GM18520 (cell line): ENCODE data around the gene NRROS.
"Not testable (repeated sequence)": the region's sequence is repeated elsewhere in the genome, so short reads cannot be mapped to it uniquely, and the experiment has no call there.

Experiments used
- ATAC-seq: cut with Tn5 transposase; IDR thresholded peaks from one replicate; pipeline ENCODE4 v1.9.1; 2021; ENCODE audit not compliant: unreplicated experiment

The NRROS gene

DNA sequence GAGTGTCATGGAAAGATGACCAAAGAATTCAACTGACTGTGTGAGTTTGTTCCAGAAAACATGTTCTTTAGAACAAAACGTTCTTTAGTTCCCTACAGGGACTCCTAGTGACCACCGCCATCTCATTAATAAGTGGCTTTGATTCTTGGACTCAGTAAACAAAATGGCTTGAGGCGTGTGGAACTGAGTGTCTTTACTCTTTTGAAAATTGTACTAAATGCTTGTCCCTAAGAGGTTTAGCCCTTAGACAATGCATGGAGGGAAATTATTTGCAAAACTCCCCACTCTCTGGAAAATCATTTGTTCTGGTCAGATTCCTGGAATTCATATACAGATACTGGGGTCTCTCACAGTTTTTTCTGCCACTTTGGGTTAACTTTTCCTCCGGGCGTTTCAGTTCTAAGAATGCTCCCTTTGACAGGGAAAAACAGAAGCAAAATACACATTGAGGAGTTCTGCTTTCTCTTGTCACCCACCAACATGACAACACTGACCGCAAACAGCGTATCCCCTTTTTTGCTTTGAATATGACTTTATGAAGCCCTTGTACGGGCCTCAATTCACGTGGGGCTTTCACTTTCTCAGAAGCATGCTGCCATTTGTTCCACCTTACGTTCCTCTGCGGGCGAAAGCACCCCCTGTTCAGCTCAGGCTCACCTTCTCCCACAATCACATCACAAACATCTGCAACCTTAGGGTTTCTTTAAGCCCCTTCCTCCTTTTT lies 15.3 kb upstream of the NRROS start:
- no peak for ATAC-seq

DNA sequence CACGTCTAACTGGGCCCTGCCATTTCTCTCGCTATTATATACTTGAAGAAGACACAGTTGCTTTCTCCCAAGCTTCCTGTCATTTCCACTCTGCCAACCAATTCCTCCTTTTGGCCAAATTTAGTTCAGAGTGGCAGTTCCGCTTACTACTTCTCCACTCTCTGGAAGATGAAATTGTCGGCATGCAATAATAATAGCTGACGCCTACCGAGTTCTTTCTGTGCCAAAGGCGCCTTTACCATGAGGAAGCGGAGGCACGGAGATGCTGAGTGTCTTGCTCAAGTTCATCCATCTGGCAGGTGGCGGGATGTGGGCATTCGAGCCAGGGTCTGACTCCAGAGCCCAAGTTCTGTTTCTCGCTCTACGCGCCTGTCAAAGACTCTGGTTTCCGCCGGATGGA lies 14.6 kb upstream of the NRROS start:
- ATAC-seq, result no peak

DNA sequence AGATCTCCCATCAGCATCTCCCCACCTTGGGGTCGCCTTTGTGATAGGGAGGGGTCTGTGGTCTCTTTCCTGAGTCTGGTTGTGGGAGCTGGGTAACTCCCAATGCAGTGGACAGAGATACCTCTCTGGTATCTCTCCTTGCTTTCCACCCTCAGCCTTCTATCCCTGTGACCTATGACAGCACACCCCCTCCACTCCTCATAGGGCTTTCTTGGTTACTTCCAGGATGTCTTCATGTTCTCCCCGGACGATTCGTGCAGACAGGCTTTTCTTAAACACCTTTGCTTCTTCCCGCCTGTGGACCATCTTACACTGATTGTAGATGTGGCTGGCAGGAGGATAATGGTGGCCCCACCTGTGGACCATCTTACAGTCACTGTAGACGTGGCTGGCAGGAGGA lies 14.2 kb upstream of the NRROS start:
- no peak for ATAC-seq

DNA sequence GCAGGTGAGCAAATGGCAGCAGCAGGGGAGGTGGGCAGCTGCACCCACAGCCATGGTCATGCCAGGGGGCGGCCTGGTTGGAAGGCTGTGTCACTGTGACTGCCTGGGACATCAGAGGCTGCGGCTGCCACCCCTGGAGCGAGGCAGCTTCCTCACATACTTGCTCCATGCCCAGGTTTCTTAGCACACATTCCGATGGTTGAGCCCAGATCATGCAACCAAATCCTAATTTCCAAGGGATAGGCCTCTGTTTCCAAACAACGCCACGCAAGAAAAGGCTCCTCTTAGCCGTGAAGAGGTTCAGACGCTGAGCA lies 11.6 kb upstream of the NRROS start:
- no peak for ATAC-seq

DNA sequence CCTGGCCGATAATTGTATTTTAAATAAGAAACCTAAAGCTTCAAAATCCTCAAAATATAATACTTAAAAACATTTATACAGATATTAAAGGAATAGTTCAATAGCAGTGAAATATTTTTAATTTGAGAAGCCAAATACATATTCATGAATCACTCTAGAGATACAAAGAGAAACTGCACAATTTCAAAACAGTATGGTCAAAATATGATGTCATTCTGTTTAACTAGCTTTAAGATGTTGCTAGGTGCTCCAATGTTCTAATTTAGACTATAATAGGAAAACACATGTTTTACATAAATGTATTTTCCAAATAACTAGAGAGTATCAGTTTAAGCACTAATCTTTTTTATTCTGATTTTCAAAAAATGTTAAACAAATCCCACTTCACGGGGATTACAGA lies 10.3 kb upstream of the NRROS start:
- ATAC-seq, result no peak

DNA sequence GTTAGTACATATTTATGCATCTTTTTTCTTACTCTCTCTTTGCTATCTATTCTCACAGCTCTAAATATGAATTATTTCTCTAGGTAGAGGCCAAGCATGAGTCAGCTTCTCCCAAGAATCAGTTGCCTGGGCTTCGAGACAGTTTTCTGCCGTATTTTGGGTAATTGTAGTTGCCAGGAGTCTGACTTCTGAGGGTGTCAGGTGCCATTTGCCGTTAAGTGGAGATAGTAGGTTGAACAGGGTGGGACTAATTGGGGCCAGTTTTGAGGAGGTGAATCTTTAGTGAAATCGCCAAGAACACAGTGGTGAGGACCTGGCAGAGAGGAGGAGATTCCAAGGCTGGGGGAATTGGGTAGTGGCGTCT lies 7.8 kb upstream of the NRROS start:
- no peak for ATAC-seq

DNA sequence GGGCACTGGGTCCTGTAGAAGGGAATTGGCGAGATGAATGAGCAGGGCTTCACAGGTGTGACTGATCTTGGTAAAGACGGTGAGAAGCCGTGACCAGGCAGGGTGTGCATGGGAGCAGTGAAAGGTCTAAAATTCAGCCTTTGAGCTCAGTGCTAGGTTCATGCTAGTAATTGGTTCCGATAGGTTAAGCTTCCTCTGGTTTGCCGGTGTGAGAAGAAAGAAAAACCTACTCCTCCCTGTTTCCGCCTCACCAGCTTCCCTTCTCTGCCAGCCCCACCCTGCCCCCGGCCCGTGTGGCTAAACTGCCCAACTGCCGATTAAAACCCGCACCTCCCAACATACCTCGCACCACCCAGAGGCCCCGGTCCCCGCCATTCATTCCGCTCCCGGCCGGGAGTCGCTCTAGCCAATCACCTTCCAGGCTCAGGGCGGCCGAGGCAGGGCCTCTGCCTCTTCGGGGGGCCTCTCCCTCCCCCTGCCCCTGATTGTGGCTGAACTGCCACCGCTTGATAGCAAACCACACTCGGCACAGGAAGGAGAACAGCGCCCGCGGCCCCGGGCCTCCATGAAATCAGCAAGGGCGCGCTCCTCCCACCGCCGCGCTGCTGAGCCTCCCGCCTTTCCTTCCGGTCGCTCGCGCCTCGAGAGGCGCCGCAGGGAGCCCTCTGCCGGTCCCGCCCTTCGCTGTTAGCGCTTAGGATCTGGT lies 7.3 kb upstream of the NRROS start:
- peak; percentile 73 for ATAC-seq

DNA sequence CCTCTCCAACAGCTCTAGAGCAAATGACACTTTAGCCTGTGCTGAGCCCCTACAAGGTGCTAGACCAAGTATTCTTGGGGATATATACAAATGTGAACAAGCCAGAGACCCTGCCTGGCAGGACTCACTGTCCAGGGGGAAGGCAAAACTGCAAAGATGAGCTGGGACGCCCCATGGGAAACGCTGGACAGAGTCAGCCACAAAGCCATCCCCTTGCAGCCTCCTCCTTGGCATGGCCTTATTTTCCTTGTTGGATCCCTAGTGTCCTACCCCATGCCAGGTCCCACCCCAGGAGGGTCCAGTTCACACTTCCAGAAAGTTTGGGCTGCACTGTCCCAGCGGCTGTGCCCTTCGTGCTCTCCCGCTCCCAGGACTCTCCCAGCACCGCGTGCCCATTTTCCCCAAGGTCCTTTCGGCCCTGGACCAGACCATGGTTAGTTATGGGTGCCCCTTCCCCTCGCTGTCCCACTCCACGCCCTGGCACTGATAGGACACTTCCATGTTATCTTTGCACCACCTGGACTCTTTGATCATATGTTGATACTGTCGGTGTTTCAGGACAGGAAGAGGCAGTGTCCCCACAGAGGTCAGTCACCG lies 5.8 kb upstream of the NRROS start:
- ATAC-seq, result no peak

DNA sequence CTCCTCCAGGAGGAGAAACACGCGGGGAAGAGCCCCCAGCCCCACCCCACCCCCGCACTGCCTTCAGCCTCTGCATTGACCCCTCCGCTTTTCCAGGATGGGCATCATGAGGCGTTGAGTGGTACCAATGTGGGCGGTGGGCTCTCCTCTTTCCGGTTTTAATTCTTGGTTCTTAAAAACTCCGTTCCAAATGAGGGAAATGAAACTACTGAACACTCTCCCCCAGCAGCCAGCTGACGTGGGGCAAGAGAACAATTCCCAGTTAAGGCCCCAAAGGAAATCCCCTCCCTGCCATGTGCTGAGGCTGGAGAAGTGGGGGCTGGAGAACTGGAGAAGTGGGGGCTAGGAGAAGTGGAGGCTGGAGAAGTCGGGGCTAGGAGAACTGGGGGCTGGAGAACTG lies 5.3 kb upstream of the NRROS start:
- ATAC-seq, result no peak

DNA sequence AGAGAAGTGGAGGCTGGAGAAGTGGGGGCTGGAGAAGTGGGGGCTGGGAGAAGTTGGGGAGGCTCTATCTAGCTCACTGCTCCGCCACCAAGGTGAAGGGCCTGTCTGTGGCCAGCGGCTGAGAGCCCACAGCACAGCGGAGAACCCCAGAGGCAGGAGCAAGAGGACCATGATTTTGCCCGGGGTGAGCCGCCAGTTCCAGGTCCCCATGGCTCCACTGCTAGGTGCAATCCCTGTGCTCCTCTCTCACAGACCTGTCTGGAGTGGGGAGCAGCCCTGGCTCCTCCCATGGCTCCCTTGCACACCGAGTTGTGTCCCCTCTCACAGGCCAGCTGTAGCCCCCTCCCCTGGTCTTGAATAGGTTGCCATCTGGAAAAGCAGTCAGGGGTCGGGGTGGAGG lies 4.7 kb upstream of the NRROS start:
- ATAC-seq, result no peak

DNA sequence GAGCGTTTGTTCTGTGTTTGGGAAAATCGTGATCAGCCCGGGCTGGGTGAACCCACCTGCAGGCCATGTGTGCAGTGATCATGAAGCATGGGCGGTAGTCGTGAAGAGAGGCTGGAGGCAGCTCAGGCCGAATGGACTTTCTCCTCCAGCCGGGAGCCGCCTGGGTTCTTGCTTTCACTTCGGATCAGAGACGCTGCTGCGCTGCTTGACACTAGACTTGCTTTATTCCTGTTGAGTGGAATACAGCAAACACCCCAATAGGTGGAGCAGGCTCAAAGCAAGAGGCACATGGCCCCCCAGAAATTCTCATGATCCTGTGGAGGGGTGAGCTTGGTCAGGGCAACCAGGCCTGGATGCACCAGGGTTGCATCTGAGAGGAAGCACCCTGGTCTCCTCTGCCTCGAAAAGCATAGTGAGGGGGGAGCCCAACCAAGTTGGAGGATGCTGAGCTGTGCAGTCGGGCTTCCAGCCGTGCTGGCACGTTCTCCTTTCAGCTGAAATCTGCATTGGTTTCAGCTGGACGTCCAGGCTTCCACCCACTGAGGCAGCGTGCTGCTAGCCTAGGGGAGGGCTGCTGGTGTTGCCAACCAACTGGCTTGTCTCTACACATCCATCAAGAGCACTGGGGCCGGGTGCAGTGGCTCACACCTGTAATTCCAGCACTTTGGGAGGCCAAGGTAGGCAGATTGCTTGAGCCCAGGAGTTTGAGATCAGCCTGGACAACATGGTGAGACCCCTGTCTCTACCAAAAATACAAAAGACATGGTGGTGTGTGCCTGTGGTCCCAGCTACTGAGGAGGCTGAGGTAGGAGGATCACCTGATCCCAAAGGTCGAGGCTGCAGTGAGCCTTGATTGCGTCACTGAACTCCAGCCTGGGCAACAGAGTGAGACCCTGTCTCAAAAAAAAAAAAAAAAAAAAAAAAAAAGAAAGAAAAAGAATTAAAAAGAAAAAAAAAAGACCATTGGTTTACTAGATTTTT lies 2.8 kb upstream of the NRROS start:
- no peak for ATAC-seq

DNA sequence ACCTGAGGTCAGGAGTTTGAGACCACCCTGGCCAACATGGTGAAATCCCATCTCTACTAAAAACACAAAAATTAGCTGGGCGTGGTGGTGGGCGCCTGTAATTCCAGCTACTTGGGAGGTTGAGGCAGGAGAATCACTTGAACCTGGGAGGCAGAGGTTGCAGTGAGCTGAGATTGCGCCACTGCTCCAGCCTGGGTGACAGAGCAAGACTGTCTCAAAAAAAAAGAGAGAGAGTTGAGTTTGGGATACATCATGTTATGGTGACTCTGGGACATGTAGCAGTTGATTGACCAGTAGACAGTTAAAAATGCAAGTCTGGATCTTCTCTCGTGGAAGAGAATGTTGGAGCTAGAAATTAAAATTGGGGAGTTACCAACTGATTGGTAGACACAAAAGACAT lies 1.6 kb upstream of the NRROS start:
- ATAC-seq, result not testable (repeated sequence)

DNA sequence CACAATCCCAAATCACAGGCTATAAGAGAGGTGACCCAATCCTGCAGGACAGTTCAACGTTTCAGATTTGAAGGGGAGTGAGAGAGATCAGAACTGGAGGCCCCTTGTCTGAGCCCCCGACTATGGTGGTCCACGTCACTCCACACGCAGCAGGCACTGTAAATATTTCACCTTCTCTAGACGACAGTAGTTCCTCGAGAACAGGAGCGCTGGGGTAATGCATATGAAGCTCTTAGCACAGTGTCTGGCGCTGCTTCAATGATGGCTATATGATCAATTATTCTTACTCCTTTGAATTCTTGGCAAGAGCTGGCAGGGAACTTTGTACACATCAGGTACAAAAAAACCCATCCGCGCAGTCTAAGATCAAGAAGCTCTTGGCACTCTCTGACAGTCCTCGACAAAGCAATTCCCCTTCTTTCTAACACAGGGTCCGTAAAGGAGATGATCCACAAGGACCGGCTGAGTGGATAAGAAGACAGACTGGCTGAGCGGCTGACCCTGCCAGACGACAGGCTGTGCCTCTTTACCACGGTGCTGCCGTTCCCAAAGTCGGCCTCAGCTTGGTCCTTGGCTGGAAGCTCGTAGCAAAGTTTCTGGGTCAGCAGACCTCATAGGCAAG lies 522 bp upstream of the NRROS start:
- ATAC-seq, result no peak

DNA sequence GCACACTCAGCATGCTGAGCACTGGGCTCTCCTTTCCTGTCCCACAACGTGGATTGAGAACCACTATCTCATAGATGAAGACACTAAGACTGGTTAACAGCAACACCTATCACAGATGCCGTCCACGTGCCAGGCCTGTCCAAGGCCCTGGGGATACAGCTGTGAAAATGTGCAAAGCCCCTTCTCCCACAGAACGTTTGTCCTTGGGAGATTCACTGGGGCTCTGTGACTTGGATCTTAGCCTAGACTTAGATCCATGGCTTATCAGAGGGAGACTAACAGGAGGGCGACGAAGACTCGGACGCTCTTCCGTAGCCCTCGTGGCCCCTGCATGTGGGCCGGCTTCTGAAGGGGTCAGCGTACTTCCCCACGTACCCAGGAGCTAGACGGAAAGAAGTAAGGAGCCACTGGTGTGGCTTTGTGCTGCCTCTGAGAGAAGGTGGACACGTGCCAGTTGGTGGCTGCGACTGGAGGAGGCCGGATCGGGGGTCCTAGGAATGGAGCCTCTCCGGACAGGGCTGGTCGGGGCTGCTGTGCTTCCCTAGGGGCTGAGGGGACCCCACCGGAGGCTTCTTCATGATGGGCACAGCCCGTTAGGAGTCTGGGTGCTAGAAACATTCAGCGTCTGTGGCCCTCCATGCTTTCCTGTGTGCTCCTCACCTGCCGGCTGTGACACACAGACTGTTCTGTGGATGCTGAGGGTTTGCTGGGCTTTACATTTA lies 964 bp downstream of the NRROS start:
- no peak for ATAC-seq

DNA sequence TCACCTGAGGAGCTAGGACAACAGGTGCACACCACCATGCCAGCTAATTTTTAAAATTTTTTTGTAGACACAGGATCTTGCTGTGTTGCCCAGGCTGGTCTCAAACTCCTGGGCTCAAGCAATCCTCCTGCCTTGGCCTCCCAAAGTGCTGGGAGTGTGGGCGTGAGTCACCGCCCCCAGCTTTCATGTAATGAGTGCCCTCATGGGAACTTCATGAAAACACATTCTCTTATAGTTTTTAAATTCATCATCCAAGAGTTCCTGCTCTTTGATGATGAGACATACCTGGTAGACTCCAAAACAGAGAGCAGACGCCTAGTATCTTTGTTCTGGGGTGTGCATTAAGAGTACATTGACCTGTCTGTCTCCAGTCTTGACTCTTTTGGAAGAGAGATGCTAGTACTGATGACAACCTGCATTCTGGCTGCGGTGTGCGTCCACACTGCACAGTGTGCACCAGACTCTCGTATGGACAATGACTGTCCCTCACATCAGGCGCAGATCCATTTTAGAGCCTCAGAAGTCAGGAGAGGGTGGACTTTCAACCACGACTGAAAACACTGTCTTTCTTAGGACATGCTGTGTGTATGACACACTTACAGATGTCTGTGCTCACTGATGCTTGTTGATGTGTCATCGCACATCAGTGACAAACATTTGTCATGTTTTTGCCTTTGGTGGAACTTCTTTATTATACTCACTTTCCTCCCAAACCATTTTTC lies 2.0 kb downstream of the NRROS start:
- no peak for ATAC-seq

DNA sequence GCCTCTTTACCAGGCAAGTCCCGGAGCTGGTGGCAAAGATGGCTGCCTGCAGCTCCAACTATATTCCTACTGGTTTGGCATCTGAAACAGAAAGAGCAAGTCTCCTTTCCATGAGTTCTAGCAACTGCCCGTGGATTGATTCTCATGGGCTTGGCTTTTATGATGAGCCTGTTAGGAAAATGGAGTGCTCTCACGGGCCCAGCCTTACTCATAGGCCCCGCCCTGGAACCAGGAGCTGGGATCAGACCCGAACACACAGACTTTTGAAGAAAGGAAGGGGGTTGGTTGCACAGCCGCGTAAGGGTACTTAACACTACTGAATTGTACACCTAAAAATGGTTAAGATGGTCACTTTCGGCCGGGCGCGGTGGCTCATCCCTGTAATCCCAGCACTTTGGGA lies 2.9 kb downstream of the NRROS start:
- no peak for ATAC-seq

DNA sequence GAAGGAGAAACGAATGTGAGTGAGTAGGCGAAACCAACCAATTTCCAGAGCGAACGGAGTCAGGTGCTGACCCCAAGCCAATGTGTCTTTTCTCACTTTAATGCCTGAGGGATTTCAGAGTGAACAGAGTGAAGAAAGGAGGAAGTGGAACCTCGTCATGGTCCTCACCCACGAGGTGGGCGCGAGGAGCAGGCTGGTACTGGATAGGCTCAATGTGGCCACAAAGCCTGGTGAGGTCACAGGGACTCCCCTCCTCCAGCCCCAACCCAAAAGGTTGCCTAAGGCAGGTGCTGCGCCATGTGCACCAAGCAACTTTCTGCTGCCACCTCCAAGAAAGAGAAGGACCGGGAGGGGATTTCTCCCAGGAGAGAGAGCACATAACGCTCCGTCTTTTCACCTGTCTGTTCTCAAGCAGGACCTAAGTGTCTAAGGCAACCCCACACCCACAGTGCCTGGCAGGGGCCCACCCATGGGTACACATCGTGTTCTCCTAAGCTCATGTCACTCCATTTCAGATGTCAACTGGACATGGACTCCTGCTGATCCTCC lies 3.8 kb downstream of the NRROS start:
- peak; percentile 81 for ATAC-seq

DNA sequence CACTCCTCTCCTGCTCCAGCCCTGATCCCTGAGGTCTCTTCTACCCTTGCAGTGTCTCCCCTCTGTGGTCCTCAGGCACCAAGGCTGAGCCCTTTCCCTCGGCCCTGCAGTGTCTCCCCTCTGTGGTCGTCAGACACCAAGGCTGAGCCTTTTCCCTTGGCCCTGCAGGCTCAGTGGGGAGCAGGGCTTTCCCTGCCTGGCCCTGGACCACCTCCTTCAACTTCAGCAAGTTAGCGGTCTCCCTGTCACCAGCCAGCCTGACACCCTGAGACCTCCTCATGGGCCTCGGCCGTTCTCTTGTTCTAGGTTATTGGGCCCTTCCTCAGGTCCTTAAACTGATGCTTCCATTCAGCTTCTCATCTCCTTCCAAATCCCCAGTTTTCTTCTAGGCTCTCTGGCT lies 4.3 kb downstream of the NRROS start:
- ATAC-seq, result no peak

DNA sequence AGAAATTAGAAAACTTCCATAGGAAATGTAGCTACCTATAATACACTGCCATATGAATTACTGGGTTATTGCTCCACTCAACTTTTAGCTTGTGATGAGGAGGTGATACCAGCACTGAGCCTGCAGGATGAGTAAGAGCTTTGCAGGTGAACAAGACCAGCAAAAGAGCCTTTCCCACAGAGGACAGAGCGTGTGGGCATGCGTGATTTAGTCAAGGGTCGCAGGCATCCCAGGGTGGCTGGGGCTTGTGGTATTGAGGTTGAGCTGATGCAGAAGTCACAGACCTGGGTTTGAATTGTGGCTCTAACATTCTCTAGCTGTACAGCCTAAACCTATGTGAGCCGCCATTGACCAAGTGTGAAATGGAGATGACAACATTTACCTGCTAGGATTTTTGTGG lies 5.6 kb downstream of the NRROS start:
- ATAC-seq, result no peak
